Parathyroid adenoma (tissue), 2 donors: ENCODE data around the gene KRTAP10-12.

Experiments
- H2AFZ ChIP-seq: fragments of 300-600 bp; sonication (generic); one replicate; pipeline ENCODE4 v1.7.0; 2017; ENCODE audit warnings: antibody characterized with exemption, mild to moderate bottlenecking
- H3K27ac ChIP-seq: fragments of 300-600 bp; sonication (generic); one replicate; pipeline ENCODE4 v1.7.0; 2017
- H3K27me3 ChIP-seq: fragments of 300-600 bp; sonication (generic); one replicate; pipeline ENCODE4 v1.7.0; 2017; ENCODE audit warnings: low read length; ENCODE audit not compliant: control insufficient read depth, insufficient read depth
- H3K36me3 ChIP-seq: fragments of 300-600 bp; sonication (generic); one replicate; pipeline ENCODE4 v1.7.0; 2017; ENCODE audit warnings: low read length; ENCODE audit not compliant: control insufficient read depth, insufficient read depth
- H3K4me1 ChIP-seq: fragments of 300-600 bp; sonication (generic); one replicate; pipeline ENCODE4 v1.7.0; 2017; ENCODE audit warnings: control low read depth
- H3K4me2 ChIP-seq: fragments of 300-600 bp; sonication (generic); one replicate; pipeline ENCODE4 v1.7.0; 2017; ENCODE audit warnings: low read length
- H3K4me3 ChIP-seq: fragments of 300-600 bp; sonication (generic); one replicate; pipeline ENCODE4 v1.7.0; 2017; ENCODE audit warnings: low read depth, low read length
- H3K79me2 ChIP-seq: fragments of 300-600 bp; sonication (generic); one replicate; pipeline ENCODE4 v1.7.0; 2017; ENCODE audit warnings: control low read depth
- H3K9ac ChIP-seq: fragments of 300-600 bp; sonication (generic); one replicate; pipeline ENCODE4 v1.7.0; 2017; ENCODE audit warnings: mild to moderate bottlenecking
- H3K9me3 ChIP-seq: fragments of 300-600 bp; sonication (generic); one replicate; pipeline ENCODE4 v1.7.0; 2017; ENCODE audit warnings: low read length; ENCODE audit not compliant: control insufficient read depth
- TF ChIP-seq, protein P1 (sequence below): fragments of 300-600 bp; sonication (generic); IDR thresholded peaks from one replicate; pipeline ENCODE4 v1.7.0; 2017; ENCODE audit warnings: antibody characterized with exemption, mild to moderate bottlenecking
- donor health status: primary hyperparathyroidism.

Gene KRTAP10-12

DNA sequence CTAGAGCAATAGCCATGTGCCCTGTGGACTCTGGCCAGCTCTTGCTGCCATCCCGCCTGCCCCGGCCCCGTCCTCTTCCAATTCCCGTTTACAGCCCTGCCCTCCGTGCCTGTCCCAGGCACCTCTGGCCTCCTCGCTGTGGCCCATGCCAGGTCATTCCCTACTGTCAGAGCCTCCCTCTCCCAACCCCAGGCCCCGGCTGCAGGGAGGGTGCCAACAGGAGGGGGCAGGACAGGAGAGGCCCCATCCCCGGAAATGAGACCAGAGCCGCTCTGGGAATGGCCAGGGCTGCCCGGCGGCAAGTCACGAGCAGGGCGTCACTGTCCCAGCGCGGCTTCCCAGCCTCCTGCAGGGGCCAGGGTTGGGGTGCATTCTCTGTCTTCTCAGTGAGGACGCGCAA lies 37.9 kb downstream of the KRTAP10-12 start:
- TF ChIP-seq, protein P1, sequence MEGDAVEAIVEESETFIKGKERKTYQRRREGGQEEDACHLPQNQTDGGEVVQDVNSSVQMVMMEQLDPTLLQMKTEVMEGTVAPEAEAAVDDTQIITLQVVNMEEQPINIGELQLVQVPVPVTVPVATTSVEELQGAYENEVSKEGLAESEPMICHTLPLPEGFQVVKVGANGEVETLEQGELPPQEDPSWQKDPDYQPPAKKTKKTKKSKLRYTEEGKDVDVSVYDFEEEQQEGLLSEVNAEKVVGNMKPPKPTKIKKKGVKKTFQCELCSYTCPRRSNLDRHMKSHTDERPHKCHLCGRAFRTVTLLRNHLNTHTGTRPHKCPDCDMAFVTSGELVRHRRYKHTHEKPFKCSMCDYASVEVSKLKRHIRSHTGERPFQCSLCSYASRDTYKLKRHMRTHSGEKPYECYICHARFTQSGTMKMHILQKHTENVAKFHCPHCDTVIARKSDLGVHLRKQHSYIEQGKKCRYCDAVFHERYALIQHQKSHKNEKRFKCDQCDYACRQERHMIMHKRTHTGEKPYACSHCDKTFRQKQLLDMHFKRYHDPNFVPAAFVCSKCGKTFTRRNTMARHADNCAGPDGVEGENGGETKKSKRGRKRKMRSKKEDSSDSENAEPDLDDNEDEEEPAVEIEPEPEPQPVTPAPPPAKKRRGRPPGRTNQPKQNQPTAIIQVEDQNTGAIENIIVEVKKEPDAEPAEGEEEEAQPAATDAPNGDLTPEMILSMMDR = no peak

DNA sequence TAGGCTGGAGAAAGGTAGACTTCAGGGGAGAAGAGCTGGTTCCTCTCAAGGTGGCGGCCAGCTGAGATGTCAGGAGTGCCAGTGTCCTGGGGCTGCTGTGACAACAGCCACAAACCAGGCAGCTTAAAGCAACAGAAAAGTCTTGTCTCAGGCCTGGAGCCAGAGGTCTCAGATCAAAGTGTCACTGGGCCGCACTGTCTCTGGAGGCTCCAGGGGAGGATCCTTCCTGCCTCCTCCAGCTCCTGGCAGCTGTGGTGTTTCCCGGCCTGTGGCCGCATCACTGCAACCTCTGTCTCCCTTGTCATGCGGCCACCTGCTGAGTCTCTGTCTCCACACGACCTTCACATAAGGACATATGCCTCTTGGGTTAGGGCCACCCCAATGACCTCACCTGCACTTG lies 38.8 kb downstream of the KRTAP10-12 start:
- Histone ChIP-seq H3K4me1 (no peaks in the 10 kb centered on the region), H3K4me3 (no peak overlapping the region), H3K4me2 (no peak overlapping the region), H3K36me3 (no peaks in the 10 kb centered on the region), H2AFZ (no peak overlapping the region), H3K27ac (no peak overlapping the region), H3K27me3 (no peaks in the 10 kb centered on the region), H3K9me3 (no peaks in the 10 kb centered on the region), H3K79me2 (no peaks in the 10 kb centered on the region), H3K9ac (no peak overlapping the region)
- TF ChIP-seq, protein P1 = no peak

More for the DNA sequence above, 37.9 kb downstream of the KRTAP10-12 start:
- H3K79me2 ChIP-seq = no peaks in the 10 kb centered on the region
- no peaks in the 10 kb centered on the region for H3K4me1 ChIP-seq
- H3K9ac ChIP-seq = no peak overlapping the region
- H3K4me2 ChIP-seq = no peak overlapping the region
- H3K27ac ChIP-seq = no peak overlapping the region
- no peaks in the 10 kb centered on the region for H3K27me3 ChIP-seq
- no peaks in the 10 kb centered on the region for H3K36me3 ChIP-seq
- no peak overlapping the region for H3K4me3 ChIP-seq
- H3K9me3 ChIP-seq = no peaks in the 10 kb centered on the region
- no peak overlapping the region for H2AFZ ChIP-seq

DNA sequence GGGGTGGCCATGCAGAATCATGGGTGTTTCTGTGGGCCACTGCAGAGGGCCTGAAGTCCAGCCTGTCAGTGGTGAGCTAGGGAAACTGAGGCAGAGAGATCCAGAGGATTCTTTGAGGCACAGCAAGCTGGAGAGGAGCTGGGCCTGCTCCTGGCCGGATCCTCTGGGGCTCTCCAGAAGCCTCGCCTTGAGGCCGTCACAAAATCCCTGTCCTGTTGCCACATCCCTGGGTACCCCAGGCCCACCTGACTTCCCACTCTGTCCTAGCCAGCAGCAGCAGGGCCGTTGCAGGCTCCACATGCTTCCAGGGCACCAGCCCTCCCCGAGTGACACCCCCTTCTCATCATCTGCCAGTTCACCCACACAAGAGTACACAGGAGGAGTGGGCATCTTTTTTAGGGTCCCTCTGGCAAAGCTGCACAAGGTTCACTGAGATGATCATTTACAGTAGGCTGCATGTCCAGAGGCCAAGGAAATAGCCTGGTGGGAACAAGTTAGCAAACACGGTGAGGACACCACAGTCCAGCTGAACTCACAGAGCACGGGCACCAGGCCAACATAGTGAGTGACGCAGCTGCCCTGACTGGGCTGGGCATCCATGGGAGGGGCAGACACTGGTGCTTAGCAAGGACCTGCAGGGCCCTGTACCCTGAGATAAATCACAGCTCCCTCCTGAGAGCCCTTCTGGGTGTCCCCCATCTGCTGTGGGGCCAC lies 39.5 kb downstream of the KRTAP10-12 start:
- Histone ChIP-seq H3K9ac (no peak overlapping the region), H3K4me3 (no peak overlapping the region), H2AFZ (no peak overlapping the region), H3K4me1 (no peaks in the 10 kb centered on the region), H3K79me2 (no peaks in the 10 kb centered on the region), H3K36me3 (no peaks in the 10 kb centered on the region), H3K27ac (no peak overlapping the region), H3K9me3 (no peaks in the 10 kb centered on the region), H3K27me3 (no peaks in the 10 kb centered on the region), H3K4me2 (no peak overlapping the region)
- TF ChIP-seq, protein P1 = no peak

GRCh38 chr21:44737706-44738354 lies 40.9 kb downstream of the KRTAP10-12 start:
- H3K4me2 ChIP-seq = no peak overlapping the region
- no peak overlapping the region for H2AFZ ChIP-seq
- H3K9ac ChIP-seq = no peak overlapping the region
- no peaks in the 10 kb centered on the region for H3K27me3 ChIP-seq
- no peak overlapping the region for H3K4me3 ChIP-seq
- H3K36me3 ChIP-seq = no peaks in the 10 kb centered on the region
- TF ChIP-seq, protein P1 = no peak
- no peaks in the 10 kb centered on the region for H3K79me2 ChIP-seq
- no peaks in the 10 kb centered on the region for H3K9me3 ChIP-seq
- H3K4me1 ChIP-seq = no peaks in the 10 kb centered on the region
- no peak overlapping the region for H3K27ac ChIP-seq
